Hematopoietic multipotent progenitor cell treated with erythropoietin and hydrocortisone succinate and interleukin-3 and kit ligand, for 4 days (in vitro differentiated cells): ENCODE results near the gene ZNF92.
"Not testable (repeated sequence)": the region's sequence is repeated elsewhere in the genome, so short reads cannot be mapped to it uniquely, and the experiment has no call there.

ENCODE experiments used
- DNase-seq: peaks from one replicate; pipeline ENCODE4 v3.0.0-alpha.2; 2015

ZNF92 gene

GRCh38 chr7:65373608-65374351 is at the start of gene ZNF92:
TSS of gene ZNF92 (plus strand) at chr7:65373855. CDS start at chr7:65373998, 143 bp downstream.
- peak; percentile 99 for DNase-seq

DNA sequence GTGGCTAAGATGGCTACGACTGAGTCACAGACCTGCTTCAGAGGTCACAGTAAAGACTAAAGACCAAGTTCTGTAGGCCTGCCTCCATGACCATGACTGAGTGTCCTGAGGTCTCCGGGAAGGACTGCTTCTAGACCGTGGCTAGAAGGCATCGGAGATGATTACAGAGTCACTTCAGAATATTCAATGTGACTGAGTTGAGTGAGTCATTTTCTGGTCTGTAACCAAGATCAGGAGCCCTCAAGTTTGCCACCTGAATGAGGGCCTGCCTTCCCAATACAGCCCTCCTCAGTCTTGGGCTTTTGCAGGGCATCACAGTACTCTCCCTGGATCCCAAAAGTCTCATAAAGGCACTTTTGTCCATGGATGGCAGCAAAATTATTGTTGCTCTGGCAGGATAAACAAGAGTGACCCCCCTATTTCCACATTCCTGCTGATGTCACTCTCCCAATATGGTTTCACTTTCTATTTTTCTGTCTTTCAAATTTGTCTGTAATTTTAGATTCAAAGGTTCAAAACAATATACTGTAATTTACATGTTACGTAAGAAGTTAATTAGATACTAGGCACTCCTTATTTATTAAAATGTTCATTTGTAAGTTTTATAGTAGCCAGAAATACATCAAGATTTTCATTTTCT is 47.7 kb upstream of the ZNF92 start:
- DNase-seq, result no peak

DNA sequence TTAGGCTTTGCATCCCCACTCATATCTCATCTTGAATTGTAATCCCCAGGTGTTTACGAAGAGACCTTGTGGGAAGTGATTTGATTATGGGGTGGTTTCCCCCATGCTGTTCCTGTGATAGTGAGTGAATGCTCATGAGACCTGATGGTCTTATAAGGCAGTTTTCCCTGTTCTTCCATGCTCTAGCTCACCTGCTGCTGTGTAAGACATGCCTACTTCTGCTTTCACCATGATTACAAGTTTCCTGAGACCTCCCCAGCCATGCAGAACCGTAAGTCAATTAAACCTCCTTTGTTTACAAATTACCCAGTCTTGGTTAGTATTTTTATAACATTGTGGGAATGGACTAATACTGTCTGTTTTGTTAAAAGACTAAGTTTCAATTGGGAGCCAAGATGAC is 35.3 kb upstream of the ZNF92 start:
- no peak for DNase-seq

GRCh38 chr7:65339257-65339656 is 34.4 kb upstream of the ZNF92 start:
- DNase-seq, result no peak

DNA sequence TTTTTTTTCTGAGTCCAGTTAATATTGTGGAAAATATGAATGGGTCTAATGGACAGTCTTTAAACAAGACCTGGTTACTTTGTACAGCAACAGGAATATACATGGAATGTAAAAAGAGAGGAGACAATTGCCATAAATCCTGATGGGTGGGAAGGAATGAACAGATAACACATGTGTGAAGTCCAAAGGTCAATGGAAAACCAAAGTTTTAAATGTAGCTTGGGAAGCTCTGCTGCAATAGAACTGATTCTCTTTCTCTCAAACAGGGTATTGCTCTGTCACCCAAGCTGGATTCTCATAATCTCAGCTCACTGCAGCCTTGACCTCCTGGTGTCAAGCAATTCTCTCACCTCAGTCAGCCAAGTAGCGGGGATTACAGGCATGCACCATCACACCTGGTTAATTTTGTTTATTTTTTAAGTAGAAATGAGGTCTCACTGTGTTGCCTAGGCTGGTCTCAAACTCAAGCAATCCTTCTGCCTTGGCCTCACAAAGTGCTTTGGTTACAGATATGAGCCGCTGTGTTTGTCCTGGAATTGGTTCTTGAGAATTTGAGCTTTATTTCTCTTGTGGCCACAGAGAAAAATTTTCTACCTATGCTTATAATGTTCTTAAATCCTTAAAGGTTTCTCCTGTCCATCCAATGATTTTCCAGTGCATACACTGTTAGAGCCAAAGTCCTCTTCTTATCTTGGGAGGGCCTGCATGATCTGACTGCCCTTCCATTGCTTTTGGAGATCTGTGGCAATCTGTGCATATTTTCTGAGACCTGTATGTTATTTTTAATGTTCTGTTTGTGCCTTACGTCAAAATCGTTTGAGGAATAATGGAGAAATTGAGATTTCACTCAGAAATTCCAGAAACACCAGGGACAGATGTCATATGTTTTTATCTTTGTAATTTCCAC is 30.7 kb upstream of the ZNF92 start:
- DNase-seq, result no peak

DNA sequence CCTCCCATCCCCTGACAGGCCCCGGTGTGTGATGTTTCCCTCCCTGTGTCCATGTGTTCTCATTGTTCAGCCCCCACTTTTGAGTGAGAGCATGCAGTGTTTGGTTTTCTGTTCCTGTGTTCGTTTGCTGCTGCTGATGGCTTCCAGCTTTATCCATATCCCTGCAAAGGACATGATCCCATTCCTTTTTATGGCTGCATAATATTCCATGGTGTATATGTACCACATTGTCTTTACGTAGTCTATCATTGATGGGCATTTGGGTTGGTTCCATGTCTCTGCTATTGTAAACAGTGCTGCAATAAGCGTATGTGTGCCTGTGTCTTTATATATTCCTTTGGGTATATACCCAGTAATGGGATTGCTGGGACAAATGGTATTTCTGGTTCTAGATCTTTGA is 29.1 kb upstream of the ZNF92 start:
- DNase-seq, result not testable (repeated sequence)

- DNase-seq, result no peak
Measured at GRCh38 chr7:65354263-65354662, 19.4 kb upstream of the ZNF92 start.

DNA sequence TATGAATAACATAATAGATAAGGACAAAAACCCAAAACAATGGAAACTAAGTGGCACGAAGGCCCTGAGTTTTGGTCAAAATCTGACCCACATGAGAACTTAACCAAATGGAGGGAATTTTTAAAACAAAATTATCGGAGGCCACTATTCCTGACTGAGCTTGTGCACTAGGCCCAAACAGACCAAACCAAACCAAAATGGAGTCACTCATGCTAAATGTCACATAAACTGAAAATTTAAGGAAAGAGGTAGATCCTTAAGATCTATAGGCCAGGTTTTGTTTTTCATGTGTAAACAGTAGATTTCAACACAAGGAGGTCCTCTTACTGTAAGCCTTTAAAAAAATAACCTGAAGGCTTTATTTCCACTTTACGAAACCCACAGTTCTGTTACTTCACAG is 3.8 kb upstream of the ZNF92 start:
- DNase-seq, result no peak

- no peak for DNase-seq
Measured at GRCh38 chr7:65371468-65371867, 2.2 kb upstream of the ZNF92 start.

- no peak for DNase-seq
Measured at GRCh38 chr7:65379318-65379717, 5.7 kb downstream of the ZNF92 start.

DNA sequence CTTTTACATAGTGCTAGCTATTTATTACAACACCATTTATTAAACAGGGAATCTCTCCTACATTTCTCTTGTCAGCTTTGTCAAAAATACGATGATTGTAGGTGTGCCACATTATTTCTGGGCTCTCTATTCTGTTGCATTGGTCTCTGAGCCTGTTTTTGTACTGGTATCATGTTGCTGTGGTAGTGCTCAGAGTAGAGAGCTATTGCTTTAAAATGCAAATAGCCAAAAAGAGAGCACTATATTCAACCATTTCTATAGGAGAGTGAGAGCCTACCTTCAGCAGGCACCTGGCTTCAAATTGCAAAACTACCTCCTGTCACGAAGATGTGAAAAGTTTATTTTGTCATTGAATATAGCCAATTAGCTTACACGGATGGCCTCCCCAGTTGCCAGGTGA is 8.1 kb downstream of the ZNF92 start:
- DNase-seq, result no peak

GRCh38 chr7:65382452-65382851 is 8.8 kb downstream of the ZNF92 start:
- DNase-seq, result no peak

- no peak for DNase-seq
Measured at GRCh38 chr7:65387891-65388290, 14.2 kb downstream of the ZNF92 start.

DNA sequence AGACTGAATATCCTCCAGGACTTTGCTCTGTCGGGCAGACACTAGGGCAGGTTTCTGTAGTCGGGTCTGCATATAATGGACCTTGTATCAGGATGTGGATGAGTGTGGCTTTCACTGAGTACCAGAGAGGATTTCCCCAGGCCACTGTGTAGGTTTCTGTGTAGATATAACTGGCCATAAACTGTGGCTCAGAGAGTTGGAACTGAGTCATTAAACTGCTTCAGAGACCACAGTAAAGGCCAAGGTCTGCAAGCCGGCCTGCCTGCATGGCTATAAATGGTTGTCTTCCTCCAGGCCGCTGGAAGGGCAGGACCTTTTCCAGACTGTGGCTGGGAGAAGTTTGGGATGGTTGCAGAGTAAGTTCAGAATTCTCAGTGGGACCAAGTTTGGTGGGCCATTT is 16.9 kb downstream of the ZNF92 start:
- DNase-seq, result no peak

GRCh38 chr7:65397730-65398142 is 24.1 kb downstream of the ZNF92 start:
- DNase-seq, result no peak

DNA sequence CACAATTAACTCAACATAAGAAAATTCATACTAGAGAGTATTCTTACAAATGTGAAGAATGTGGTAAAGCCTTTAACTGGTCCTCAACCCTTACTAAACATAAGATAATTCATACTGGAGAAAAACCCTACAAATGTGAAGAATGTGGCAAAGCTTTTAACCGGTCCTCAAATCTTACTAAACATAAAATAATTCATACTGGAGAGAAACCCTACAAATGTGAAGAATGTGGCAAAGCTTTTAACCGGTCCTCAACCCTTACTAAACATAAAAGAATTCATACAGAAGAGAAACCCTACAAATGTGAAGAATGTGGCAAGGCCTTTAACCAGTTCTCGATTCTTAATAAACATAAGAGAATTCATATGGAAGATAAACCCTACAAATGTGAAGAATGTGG is 25.0 kb downstream of the ZNF92 start:
- not testable (repeated sequence) for DNase-seq

- not testable (repeated sequence) for DNase-seq
Measured at GRCh38 chr7:65399101-65399500, 25.4 kb downstream of the ZNF92 start.

GRCh38 chr7:65404020-65404419 is 30.4 kb downstream of the ZNF92 start:
- DNase-seq, result no peak

DNA sequence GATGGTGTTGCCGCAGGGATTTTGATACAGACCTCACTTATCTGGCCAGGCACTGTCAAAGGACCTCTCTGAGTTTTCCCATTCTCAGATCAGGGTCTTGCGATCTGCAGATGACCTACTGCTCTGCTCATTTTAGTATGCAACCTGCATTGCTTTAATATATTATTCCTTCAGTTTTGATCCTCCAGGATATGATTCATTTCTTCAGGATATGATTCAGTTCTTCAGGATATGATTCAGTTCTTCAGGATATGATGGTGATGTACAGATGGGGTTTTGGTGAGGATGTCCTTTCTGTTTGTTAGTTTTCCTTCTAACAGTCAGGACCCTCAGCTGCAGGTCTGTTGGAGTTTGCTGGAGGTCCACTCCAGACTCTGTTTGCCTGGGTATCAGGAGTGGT is 33.1 kb downstream of the ZNF92 start:
- DNase-seq, result not testable (repeated sequence)

- no peak for DNase-seq
Measured at GRCh38 chr7:65409363-65409762, 35.7 kb downstream of the ZNF92 start.

- no peak for DNase-seq
Measured at GRCh38 chr7:65411249-65411648, 37.6 kb downstream of the ZNF92 start.

DNA sequence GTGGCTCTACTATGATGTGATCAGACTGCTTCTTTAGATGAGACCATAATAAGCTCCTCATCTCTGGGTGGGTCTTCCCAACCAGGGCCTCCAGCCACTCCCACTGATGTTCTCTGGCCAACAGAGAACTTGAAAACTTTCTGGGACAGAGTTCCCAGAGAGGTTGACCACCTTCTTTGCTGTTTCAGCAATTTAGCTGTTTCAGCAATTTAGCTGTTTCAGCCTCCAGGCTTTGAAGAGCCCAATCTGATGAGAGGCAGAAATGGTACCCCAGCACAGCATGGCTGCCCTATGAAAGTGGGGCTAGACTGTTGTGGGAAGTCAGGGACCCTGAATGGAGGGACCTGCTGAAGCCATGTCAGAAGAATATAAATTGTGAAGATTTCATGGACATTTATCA is 49.0 kb downstream of the ZNF92 start:
- no peak for DNase-seq

DNA sequence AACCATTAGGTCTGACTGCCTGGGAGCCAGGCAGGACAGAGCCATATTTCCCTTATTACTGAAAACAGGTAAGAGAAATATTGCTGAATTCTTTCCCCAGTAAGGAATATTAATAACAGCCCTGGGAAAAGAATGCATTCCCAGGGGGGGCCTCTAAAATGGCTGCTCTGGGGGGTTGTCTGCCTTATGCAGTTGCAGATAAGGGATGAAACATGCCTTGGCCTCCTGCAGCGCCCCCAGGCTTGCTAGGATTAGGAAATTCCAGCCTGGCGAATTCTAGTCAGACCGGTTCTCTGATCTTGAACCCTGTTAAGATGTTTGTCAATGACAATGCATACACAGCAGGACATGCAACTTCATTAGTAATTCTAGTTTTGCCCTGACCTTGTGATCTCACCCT is 49.6 kb downstream of the ZNF92 start:
- not testable (repeated sequence) for DNase-seq
